ENCODE data around the gene PTGIS.

The PTGIS gene

DNA sequence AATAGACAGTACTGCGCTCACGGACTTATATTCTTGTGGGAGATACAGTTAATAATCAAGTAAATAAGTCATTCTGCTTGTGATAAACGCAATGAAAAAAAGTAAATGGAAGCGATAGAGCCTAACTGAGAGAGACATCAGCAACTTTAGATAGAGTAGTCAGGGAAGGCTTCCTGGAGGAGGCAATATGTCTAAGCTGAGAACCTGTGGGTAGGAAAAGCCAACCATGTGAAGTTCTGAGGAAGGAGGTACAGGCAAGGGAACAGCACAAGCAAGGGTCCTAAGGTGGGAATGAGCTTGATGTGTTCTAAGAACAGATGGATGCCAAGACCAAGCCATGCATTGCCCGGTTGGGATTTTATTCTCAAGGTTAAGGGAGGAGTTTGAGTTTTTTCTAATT, 78.2 kb downstream of the PTGIS start:
- DNase-seq, result no peak

GRCh38 chr20:49486064-49486463, 81.9 kb downstream of the PTGIS start:
- DNase-seq, result no peak

GRCh38 chr20:49485563-49485962, 82.4 kb downstream of the PTGIS start:
- no peak for DNase-seq

GRCh38 chr20:49484180-49485140, 83.5 kb downstream of the PTGIS start:
- peak; percentile 81 for DNase-seq

DNA sequence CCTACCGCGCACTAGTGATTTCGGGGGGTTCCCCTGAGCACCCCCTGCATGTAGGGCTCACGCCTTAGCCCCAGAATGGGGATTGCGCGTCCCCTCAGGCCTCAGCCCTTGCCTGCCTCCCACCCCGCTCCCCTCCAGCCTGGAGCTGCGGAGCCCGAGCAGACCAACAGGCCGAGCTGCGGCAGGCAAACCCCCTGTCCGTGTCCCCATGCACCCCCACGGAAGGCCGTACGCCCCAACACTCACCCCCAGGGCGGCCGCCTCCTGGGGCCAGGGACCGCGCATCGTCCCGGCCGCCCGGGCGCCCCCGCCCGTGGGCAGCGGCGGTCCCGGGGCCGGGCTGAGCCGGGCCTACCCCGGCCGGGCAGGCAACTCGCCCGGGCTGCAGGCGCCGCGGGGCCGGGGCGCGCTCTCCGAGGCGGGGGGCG, 84.2 kb downstream of the PTGIS start:
- DNase-seq, result no peak

DNA sequence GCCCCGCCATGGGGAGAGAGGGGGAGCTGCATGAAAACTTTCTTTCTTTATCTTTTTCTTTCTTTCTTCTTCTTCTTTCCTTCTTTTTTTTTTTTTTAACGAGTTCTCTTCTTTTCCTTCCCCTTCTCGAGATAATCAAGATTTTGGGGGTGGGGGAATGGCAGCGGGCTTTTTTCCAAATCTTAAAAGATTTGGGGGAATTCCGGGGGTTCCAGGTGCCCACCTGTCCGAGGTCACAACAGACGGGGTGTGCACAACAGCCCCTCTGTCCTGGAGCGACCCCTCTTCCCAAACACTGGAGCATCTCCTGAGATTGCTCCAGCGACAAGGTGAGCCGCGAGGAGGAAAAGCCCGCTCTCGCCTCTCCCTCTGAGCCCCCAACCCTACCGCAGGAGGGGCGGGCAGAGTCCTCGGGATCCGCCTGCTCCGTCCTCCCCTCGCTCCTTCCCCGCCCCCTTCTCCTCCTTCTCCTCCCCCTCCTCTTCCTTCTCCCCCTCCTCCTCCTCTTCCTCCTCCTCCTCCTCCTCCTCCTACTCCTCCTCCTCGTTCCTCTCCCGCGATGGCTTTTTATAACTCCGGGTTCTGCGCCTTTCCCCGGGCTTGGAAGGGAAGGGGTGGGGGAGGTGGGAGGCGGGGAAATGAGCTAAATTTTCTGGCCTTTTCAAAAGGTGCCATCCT, 84.8 kb downstream of the PTGIS start:
- DNase-seq, result no peak

- peak; percentile 21 for DNase-seq
Observed at GRCh38 chr20:49482621-49483017, 85.3 kb downstream of the PTGIS start, which contains the start of gene KCNB1. Gene KCNB1 (minus strand): TSS chr20:49482668. CDS start chr20:49482480, 188 bp downstream.

DNA sequence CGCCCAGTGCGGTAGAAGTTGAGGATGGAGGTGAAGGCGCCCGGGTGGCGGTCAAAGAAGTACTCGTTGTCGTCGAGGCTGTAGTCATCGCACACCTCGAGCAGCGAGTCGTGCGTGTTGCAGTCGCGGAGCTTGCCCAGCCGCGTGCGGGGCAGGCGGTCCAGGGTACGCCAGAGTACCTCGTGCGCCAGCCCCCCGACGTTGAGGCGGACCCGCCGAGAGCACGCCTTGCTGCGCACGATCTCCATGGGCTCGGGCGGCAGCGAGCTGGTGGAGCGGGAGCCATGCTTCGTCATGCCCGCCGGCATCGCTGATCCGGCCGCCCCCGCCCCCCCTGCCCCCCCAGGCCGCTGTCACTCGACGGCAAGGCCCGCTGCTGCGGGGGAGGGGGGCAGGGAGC, 85.8 kb downstream of the PTGIS start:
- no peak for DNase-seq

GRCh38 chr20:49481116-49481515, 86.8 kb downstream of the PTGIS start:
- DNase-seq, result no peak

GRCh38 chr20:49480236-49480635, 87.7 kb downstream of the PTGIS start:
- no peak for DNase-seq

GRCh38 chr20:49479785-49480184, 88.2 kb downstream of the PTGIS start:
- no peak for DNase-seq

GRCh38 chr20:49478754-49479689, 88.9 kb downstream of the PTGIS start:
- no peak for DNase-seq

DNA sequence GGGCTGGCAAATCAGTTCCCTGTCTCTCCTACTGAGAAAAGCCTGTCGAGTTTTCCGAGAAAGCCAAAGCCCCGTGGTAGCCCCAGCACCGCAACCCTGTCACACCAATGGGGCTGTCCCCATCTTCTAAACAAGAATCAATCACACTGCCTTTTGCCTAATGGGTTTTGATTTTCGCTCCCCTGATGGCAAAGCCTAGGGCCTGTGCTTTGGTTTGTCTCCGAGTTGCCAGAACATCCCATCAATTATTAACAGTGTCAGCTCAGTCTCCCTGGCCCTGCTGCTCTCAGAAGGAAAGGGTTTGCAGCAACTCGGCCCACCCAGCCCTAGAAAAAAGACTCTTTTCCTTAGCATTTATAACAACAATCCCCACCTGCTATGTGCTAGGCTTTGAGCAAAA, 89.7 kb downstream of the PTGIS start:
- no peak for DNase-seq

GRCh38 chr20:49477200-49477599, 90.7 kb downstream of the PTGIS start:
- no peak for DNase-seq

- no peak for DNase-seq
Observed at GRCh38 chr20:49476016-49476355, 92.0 kb downstream of the PTGIS start.

DNA sequence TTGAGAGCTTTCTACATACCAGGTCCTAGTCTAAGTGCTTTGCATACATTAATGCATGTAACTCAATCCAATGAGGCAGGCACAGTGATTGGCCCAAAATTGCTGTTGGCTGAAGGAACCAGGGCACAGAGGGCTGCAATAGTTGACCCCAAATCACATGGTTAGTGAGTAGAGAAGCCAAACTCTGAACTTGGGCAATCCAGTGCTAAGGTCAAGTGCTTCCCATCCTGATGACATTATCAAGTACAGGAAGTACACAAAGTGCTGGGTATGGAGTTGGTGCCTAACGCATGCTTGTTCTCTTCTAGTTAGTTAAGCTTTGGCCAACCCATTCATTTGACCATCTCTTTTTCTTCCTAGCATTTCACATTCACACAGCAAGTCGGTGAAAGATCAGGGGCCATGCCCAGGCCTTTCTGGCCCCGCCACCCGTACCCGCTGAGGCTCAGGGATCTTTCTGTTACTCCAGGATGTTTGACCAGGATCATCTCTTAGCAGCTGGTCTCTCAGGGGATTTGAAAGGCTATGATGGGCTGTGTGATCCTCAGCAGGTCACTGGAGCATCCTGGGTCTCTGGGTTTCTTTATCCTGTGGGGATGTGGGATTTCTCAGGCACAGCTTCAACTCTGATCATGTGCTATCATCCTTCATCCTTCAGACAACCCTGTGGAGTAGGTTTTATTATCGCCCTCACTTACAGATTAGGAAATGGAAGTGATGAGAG, 92.5 kb downstream of the PTGIS start:
- DNase-seq, result no peak

DNA sequence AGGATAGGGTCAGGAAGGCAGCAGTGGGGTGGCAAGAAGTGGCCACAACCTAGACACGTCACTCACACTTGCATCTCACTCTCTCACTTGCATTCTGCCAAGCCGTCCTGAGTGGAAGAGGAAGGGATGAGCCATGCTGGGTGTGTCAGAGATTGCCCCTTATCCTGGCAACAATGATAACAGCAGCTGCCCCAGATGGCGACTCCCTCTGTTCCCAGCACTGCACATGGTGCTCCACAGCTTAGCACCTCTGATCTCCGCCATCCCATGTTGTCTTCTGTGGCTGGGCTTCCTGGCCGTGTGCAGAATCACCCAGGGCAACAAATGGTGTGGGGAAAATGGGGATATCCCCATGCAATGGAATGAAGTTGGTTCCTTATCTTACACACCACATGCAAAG, 96.5 kb downstream of the PTGIS start:
- no peak for DNase-seq

DNA sequence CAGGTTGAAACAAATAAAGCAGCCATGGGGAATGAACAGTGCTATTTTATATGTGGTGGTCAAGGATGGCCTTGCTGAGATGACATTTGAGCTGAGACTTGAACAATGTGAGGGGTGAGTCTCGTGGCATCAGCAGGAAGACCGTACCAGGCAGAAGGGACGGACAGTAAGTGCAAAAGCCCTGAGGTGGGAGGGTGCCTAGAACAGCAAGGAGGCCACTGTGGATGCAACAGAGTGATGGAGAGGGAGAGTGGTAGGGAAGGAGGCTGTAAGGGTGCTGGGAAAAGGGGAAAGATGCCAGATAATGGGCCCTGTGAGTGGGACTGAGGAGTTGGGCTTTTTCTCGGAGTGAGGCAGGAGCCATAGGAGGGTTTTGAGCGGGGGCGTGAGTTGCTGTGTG, 97.0 kb downstream of the PTGIS start:
- DNase-seq, result no peak

DNA sequence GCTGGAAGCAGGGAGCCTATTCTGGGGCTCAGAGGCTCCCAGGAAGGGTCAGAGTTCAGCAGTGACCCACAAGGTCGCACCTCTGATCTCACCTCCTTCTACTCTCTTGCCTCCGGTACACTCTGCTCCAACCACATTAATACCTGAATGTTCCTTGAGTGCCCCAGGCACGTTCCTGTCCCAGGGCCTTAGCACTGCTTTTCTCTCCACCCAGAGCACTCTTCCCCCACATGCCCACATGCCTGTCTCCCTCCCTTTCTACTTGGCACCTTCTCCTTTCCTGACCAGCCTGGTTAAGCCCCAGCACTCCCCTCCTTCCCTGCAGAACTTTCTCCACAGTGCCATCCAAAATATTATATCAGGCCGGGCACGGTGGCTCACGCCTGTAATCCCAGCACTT, 98.9 kb downstream of the PTGIS start:
- no peak for DNase-seq

DNA sequence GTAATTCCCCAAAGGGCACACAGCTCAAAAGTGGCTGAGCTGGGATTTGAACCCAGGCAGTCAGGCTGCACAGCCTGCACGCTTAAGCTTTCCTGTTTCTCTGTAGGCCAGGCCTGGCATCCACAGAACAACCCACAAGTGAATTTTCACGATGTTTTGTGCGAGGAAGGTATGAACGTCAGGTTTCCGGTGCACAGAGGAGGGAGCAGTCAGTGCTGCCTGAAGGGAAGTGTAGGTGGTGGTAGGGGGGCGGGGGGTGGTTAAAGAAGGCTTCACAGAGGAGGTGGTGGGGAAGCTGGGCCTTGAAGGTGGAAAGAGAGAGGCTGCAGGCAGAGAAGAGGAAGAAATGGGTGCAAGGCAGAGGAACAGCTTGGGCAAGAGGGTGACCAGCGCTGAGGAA, 99.5 kb downstream of the PTGIS start:
- no peak for DNase-seq

DNA sequence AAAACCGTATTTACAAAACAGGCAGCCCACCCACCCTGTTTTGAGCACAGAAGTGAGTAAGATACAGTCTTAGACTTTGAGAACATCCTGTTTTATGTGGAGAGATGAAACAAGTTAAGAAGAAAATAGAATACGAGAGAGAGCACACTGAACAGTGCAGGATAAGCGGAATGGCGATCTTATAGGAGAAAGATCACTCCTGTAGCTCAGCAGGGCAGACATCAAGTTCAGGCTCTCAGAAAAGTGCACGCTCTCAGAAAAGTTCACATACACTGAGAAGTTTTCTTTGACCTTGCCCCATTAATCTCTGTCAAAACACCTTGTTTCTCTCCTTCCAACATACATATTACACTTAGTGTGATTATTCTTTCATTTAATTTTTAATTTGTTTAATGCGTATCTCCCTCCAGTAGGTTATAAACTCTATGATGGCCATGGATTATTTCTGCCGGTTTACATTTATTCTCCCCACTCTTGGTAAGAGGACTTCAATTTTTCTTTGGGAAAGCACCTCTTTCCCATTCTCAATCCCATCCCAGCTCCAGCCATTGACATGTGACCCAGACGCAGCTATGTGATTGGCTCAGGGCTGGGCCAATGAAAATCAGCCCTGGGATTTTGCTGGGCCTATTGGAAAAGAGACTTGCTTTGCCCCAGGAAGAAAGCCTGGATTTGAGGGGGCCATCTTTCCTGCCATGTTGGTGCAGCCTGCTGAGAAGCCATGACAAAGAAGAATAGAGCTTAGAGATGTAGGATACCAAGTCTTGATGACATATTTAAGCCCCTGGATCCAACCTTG, 101.6 kb downstream of the PTGIS start:
- no peak for DNase-seq

- DNase-seq, result no peak
Observed at GRCh38 chr20:49464556-49464955, 103.4 kb downstream of the PTGIS start.
